ENCODE results near the gene UMODL1.

The UMODL1 gene

DNA sequence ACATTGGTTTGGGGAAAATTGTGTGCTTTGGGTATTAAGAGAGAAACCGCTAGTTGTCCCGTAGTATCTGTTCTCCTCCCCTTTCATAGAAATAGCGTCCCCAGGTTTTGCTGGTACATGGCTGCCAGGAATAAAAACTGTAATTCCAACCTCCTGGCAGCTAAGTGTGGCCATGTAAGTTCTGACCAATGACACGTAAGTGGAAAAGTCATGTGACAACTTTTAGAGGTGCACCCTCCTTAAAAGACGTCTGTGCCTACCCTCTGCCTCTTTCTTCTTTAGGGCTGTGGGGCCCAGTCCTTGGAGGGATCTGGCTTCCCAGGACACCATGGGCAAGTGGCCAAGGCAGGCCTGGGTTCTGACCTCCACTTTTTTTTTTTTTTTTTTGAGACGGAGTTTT, 59.3 kb downstream of the UMODL1 start:
- no peak for DNase-seq (ENCODE audit: low read depth in 2 of 2)

DNA sequence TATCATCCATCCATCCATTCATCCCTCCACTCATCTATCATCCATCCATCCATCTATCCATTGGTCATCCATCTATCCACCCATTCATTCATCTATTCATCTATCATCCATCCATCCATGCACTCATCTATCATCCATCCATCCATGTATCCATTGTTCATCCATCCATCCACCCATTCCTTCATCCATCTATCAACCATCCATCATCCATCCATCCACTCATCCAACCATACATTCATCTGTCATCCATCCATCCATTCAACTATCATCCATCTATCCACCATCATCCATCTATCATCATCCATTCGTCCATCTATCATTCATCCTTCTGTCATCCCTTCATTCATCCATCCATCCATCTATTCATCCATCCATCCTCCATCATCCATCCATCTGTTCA, 61.1 kb downstream of the UMODL1 start:
- DNase-seq (ENCODE audit: low read depth in 2 of 2), result no peak

DNA sequence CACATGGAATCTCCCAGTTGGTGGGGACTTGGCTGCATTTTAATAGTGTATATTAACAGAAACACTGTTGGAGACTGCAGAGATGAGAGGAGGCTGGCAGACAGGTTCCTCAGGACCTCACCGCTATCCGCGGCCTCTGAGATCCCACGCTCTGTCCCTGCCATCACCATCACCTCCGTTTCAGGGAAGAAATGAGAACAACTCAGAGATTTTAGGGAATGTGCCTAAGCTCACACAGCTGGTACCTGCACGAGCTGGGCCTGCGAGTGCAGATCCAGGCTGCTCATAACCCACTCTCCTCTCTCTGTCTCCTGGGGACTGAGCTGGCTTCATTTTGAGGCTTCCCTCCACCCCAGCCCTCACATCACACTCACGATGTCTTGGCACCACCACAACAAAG, 62.0 kb downstream of the UMODL1 start:
- DNase-seq (ENCODE audit: low read depth in 2 of 2), result no peak

DNA sequence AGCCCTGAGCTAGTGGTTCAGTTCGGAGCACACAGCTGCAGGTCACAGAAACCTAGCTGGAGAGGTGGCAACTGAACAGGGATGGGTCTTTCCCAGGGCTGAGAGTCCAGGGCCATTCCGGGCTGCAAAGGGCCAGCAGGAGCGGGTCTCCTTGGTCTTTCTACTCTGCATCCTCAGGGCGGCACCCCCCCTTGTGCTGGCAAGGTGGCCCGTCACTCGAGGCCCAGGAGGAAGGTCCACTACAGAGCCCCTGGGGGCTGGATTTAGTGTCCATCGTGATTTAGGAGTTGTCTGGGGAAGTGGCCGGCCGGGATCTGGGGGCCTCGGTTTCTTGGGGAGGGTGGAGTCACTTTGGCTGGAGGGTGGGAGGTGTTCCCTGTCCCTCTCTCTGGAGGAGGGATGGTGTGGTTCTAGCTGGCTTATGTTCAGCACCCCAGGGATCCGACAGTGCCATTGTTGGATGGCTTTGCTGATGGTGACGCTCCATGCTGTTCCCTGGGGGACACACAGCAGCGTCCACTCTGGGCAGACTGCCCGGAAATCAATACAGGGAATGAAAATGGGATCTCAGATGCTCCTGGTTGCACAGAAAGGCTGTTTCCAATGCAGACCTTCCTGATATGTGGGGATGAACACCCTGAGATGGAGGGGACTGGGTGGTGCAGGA, 64.4 kb downstream of the UMODL1 start:
- no peak for DNase-seq (ENCODE audit: low read depth in 2 of 2)

DNA sequence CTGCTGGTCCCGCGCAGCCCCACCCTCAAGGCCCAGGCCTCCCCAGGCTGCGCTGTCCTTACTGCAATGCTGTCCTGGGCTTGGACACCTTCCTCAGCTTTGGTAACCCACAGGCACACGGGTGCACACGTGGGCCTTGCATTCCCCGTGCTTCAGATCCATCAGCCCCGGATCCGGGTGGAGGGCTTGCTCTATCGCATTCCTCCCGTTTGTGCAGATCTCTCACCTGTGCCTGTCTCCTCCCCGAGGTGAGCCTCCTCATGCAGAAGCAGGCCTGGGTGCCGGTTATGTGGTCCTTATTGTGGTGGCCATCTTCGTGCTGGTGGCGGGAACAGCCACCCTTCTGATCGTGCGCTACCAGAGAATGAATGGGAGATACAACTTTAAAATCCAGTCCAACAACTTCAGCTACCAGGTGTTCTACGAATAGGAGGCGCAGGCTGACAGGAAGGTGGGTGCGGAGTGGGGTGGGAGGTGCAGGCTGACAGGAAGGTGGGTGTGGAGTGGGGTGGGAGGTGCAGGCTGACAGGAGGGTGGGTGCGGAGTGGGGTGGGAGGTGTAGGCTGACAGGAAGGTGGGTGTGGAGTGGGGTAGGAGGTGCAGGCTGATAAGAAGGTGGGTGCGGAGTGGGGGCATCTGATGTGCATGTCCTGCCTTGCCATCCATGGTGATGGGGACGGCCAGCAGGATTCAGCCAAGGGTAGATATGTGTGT, 66.2 kb downstream of the UMODL1 start:
- no peak for DNase-seq (ENCODE audit: low read depth in 2 of 2)

DNA sequence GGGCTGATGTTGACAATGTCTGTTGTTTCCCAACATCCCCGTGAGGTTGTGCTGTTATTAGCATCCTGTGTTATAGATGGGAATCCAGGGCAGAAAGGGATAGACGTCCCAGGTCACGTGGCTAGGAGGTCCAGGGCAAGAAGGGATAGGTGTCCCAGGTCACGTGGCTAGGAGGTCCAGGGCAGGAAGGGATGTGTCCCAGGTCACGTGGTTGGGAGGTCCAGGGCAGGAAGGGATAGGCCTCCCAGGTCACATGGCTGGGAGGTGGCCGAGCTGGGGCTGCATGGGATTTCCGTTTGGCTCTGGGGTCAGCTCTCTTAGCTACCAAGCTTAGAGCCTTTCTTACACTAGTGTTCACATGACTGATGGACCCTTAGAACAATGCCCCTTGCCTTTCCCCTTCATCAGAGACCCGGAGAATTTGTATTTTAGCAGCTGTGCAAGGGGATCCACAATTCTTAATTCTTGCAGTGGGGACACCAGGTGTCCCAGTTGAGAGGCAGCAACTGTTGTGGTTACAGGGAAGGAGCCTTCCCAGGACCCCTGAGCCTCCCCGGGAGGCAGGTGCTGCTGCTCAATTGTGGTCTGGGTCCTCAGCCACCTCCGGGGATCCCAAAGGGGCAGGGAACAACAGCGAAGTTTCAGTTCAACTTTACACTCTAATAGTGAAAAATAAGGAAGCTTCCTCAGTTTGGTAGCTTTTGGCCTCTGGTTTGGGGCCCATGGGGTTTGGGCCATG, 69.2 kb downstream of the UMODL1 start:
- DNase-seq (ENCODE audit: low read depth in 2 of 2), result no peak

DNA sequence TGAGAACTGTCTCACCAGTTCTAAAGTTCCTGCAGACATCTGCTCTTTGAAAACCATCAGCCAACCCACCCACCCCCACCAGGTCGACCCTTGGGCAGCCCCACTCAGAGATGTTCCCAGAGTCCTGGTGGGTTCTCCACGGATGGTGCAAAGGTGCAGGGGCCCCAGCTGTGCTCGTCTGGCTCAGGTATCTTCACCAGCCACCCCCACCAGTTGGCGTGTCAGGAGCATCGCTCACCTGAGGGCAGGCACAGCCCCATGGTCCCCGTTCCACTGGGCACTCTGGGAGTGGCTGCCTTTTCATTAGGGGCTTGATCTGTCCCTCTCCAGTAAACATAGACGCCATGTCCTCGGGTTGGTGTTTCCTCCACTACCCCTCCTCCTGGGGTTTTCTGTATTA, 70.5 kb downstream of the UMODL1 start:
- no peak for DNase-seq (ENCODE audit: low read depth in 2 of 2)

DNA sequence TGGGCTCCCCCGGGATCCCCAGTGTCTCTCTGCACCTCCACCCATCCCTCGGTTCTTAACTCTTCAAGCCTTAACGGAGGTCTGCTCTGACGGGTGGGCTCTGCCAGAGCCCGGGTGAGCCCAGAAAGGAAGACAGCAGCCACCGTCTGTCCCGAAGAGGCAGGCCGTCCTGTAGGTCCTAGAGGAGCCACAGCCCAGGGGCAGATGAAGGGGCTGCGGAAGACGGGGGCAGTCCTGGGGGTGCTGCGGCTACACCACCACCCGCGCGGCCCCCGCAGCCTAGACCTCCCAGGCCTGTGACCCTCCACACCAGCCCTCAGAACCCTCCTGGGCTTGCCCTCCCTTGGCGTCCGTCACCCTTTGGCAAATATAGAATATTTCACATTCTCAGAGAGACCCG, 71.0 kb downstream of the UMODL1 start:
- DNase-seq (ENCODE audit: low read depth in 2 of 2), result no peak

DNA sequence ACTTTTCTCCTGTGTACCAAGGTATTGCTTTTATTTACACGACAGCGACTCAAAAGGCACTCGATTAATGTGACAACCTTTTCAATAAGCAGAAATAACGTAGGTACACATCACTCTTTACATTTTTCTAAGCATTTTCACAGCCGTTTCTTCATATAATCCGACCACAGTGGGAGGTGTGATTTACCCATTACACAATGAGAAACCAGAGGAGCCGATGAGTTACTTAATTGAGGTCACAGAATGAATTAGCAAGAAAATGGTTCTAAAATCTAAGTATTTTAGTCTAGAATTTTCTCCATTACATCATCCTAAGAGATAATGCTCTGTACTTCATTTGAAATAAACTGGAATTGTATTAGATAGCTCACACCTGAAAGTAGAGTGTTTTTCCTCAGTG, 71.5 kb downstream of the UMODL1 start:
- DNase-seq (ENCODE audit: low read depth in 2 of 2), result no peak

DNA sequence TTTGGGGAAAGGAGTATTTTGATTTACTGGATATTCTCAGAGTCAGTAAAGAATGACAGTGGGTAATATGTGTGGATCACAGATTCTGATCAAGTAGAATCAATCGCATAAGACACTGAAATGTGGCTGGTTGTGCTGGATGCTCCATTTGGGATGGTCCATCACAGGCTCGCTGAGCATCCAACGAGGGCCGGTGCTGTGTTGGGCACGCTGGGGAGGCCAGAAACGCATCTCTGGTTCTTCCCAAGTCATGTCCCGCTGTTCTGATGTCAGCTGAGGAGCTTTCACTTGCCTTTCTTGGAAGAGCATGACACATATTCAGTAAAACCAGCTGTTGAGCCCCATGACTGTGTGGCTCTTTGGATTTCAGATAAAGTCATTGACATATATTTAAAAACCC, 72.0 kb downstream of the UMODL1 start:
- no peak for DNase-seq (ENCODE audit: low read depth in 2 of 2)

DNA sequence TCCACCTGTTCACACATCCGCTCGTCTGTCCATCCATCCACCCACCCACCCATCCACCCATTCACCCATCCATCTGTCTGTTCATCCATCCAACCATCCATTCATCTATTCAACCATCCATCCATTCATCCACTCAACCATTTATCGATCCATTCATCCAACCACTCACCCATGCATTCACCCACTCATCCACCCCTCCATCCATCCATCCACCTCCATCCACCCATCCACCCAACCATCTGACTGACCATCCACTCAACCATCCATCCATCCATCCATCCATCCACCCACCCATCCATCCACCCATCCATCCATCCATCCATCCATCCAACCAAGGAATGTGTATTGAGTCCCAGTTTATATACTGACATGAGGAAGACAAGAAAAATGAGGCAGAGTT, 73.1 kb downstream of the UMODL1 start:
- no peak for DNase-seq (ENCODE audit: low read depth in 2 of 2)

DNA sequence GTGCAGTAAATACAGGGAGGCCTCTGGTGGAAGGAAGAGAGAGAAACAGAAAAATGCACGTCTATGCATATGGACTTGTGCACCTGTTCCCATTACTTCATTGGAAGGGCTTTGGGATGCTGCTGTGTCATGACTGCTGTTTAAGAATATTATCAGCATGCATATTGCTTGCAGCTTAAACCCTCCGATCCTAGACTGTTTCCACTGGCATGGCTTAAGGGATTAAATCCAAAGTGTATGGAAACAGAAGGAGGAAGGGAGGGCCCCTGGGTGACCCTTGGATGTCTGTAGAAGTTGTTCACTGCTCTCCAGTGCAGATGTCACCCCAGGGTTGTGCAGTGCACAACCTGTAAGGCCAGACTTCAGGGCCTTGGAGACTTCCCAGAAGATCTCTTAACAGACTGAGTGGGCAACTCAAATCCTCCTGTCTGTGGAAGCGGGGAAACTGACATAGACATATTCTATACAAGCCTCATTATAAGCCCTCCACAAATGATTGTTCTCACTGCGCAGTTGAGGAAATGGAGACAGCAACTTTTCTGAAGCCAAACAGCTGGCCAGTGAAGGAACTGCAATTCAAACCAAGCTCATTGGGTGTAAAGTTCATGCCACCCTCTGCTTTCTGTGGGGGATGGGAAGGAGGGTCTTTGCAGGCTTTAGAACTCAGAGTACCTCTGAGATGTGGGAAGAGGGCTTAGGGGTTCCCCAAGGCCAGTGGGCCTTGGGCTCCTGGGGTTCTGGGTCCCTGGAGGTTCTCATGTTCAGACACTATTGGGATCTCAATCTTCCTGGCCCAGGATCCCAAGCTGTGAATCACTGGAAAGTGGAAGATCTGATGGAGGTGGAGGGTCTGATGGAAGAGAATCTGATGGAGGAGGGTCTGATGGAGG, 73.8 kb downstream of the UMODL1 start:
- no peak for DNase-seq (ENCODE audit: low read depth in 2 of 2)

DNA sequence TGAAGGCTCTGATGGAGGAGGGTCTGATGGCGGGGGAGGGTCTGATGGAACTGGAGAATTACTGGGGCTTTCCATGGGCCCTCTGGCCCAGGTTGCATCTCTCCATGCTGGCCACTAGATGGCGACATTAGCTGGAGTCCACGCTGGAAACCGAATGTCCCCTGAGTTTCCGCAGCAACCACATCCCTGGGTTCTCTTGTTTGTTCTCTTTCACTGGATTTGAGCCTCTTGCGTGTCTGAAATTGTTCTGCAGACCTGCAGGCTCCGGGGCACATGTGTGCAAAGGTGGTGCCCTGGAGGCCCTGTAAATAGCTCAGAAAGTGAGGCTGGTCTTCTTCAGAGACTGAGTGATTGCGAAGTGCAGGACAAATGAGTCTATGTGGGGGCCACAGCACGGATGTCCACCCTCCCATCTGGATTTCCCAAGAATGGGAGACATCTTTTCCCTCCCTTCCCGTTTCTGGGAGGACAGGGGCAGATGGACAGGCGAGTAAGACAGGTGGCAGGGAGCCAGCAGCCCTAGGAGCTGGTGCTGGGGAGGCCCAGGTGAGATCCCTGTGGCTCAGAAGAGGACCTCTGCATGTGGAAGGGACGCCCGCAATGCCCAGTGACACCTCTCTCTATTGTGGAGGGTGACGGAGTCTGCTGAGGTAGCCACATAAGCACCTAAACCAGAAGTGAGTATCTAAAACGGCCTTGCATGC, 74.6 kb downstream of the UMODL1 start:
- peak; percentile 32 to 34 for DNase-seq (ENCODE audit: low read depth in 2 of 2)

DNA sequence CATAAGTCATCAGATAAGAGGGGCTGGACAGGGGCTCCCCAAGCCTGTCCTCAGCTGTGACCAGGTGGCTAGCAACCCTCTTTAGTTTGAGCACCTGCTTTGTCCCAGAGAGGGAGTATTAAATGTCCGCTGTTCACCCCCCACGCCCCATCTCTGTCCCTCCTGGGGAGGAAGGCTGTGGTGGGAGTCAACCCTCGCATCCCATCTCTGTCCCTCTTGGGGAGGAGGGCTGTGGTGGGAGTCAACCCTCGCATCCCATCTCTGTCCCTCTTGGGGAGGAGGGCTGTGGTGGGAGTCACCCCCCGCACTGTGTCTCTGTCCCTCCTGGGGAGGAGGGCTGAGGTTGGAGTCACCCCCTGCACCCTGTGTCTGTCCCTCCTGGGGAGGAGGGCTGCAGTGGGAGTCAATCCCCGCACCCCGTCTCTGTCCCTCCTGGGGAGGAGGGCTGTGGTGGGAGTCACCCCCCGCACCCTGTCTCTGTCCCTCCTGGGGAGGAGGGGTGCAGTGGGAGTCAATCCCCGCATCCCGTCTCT, 75.2 kb downstream of the UMODL1 start:
- no peak for DNase-seq (ENCODE audit: low read depth in 2 of 2)

DNA sequence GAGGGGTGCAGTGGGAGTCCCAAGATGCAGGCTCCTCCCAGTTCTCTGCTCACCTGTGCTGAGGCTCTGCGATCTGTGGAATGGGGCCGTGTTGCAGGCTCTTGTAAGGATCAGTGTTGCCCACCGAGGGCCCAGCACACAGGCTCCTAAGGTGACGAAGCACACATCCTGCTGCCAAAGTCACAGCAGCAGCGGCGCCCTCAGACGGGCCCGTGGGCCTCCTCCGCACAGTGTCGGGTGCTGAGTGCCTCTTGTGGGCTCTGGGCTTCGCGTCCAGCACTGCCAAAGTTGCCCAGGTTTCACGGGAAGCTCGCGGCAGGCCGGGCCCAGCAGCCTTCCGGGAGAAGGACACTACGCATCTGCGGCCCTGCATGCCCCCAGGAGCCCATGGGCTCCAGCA, 75.7 kb downstream of the UMODL1 start:
- no peak for DNase-seq (ENCODE audit: low read depth in 2 of 2)

DNA sequence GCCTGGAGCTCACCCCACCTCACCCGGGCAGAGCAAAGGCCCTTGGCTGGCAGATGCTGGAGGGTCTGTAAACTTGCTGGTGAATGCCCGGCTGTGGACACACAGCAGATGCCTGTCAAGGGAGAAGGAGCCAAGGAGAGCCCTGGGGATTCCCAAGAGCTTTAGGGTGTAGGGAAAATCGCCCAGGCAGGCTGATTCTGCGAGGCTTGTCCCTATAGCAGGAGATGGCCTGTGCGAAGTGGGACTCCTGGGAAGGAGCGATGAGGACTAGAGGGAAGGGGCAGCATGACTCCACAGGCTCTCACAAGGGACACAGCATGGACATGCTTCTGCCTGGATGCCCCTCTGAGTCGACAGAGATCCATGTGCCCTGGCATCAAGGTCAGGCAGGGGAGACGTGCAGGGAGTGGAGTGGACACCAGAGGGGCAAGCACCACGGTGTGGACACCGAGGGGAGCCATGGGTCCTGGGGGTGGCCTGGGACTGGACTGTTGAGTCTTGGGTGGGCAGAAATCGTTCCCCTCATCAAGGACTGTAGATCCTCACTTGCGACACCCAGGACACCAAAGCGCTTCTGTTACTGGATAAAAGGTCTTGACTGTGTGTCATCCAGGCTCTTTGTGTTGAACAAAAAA, 76.4 kb downstream of the UMODL1 start:
- DNase-seq (ENCODE audit: low read depth in 2 of 2), result no peak

DNA sequence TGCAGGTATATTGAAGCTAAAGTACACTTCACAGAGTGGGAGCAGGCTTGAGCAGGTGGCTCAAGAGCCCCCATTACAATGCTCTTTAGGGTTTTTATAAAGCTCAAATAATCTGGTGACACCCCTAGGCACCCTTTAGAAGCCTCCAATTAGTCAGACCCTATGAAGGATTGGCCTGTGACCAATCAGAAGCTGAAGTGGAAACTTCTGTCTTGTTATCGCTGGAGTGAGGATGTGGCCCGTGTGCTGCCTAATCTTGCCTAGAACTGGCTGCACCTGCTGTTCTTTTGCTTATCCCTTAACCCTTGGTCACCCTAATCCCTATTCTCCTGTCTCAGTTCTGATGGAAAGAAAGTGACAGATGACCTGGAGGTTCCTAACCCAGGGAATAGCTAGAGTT, 77.0 kb downstream of the UMODL1 start:
- no peak for DNase-seq (ENCODE audit: low read depth in 2 of 2)

DNA sequence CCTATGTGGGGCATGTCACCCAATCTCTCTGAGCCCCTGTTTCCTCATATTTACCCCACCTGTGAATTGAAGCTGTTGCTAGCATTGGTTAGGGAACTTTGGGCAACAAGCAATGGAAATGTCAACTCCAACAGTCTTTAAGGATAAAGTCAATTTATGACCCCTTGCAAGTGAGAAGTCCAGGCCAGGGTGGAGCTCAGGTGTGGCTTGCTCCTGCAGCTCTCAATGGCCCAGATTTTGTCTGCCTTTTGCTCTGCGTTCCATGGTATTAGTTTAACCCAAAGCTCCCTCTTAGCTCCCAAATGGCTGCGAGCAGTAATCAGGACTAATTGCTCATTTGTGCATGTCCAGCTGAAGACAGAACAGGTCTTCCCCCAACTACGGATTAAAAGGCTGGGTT, 77.5 kb downstream of the UMODL1 start:
- no peak for DNase-seq (ENCODE audit: low read depth in 2 of 2)

DNA sequence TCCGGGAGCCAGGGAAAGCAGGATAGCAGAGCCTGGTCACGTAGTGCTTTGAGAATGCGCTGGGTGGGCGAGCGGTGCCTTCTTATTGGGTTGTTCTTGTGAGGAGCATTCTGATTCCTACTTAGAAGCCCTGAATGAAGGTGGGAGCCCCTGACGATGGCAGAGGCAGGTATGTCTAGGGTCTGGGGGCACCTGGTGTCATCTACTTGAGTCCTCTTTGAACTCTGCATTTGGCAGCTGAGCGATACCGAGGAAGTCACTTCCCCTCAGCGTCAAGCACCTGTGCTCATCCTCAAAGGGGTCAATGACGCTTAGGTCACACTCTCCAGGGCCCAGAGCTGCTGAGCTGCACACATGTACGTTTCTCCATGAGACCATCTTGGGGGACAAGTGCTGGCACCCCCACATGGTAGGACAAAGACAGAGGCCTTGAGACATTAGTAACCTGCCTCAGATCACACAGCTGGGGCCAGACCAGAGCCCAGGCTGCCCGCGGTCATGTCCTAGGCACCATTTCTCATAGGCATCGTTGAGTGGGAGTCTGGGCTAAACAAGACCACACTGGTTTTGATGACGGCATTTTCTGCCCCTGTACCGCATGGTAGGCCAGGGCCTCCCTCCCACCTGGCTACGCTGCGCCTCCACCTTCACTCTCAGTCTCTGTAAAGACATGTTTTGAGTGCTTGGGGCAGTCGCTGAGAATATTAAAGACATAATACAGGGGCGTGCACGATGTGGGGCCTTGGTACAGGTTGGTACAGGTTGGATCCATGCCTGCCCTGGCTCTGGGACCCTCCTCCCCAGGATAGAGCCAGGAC, 78.7 kb downstream of the UMODL1 start:
- DNase-seq (ENCODE audit: low read depth in 2 of 2), result no peak

Measured in stimulated activated CD8-positive, alpha-beta memory T cell treated with anti-CD3 and anti-CD28 coated beads, Interleukin-2, amount 100 ng/mL, for 1 hour (primary cell).